H9 (cell line): ENCODE measurements around the gene RYR3. TPM values are rescaled to one million over a fixed set of nuclear protein-coding genes. Genes with fewer than 3 reads are reported as not detected.

Experiments
- DNase-seq: peaks from one replicate; pipeline ENCODE4 v3.0.0-alpha.2; 2017
- H2AFZ ChIP-seq: one replicate; pipeline ENCODE4 v1.6.1; 2013; ENCODE audit warnings: mild to moderate bottlenecking, low read length, control low read depth, moderate library complexity
- H2AK5ac ChIP-seq: 2 replicates; pipeline ENCODE4 v1.6.1; 2013; ENCODE audit warnings: low read length, control low read depth, mixed read lengths; ENCODE audit not compliant: insufficient read length
- H2BK120ac ChIP-seq: one replicate; pipeline ENCODE4 v1.6.1; 2013; ENCODE audit warnings: low read depth, mild to moderate bottlenecking, low read length, control low read depth, inconsistent platforms; ENCODE audit not compliant: poor library complexity, severe bottlenecking
- H2BK12ac ChIP-seq: 2 replicates; pipeline ENCODE4 v1.6.1; 2013; ENCODE audit warnings: low read length, control low read depth, mixed read lengths, low read depth; ENCODE audit not compliant: insufficient read length
- H2BK15ac ChIP-seq: 2 replicates; pipeline ENCODE4 v1.6.1; 2013; ENCODE audit warnings: low read depth, low read length, control low read depth
- H2BK20ac ChIP-seq: one replicate; pipeline ENCODE4 v1.6.1; 2013; ENCODE audit warnings: low read depth, mild to moderate bottlenecking, low read length, control low read depth, inconsistent platforms; ENCODE audit not compliant: poor library complexity, severe bottlenecking
- H2BK5ac ChIP-seq: 2 replicates; pipeline ENCODE4 v1.6.1; 2013; ENCODE audit warnings: low read length, control low read depth, mixed read lengths; ENCODE audit not compliant: insufficient read length
- H3K14ac ChIP-seq: 2 replicates; pipeline ENCODE4 v1.6.1; 2013; ENCODE audit warnings: low read length, control low read depth; ENCODE audit not compliant: insufficient read depth
- H3K18ac ChIP-seq: 2 replicates; pipeline ENCODE4 v1.6.1; 2013; ENCODE audit warnings: low read depth, mild to moderate bottlenecking, mixed read lengths, low read length, control low read depth; ENCODE audit not compliant: insufficient read length
- H3K23ac ChIP-seq: 2 replicates; pipeline ENCODE4 v1.6.1; 2013; ENCODE audit warnings: low read length, control low read depth, mixed read lengths, low read depth; ENCODE audit not compliant: insufficient read length
- H3K23me2 ChIP-seq: 2 replicates; pipeline ENCODE4 v1.6.1; 2013; ENCODE audit warnings: low read depth, mild to moderate bottlenecking, mixed read lengths, low read length, control low read depth; ENCODE audit not compliant: insufficient read length, poor library complexity, severe bottlenecking
- H3K27ac ChIP-seq: 2 replicates; pipeline ENCODE4 v1.5.1; 2013; ENCODE audit warnings: low read length, control low read depth, mixed read lengths, low read depth; ENCODE audit not compliant: insufficient read length
- H3K27me3 ChIP-seq: 2 replicates; pipeline ENCODE4 v1.6.1; 2013; ENCODE audit warnings: low read length, control low read depth, inconsistent platforms; ENCODE audit not compliant: insufficient read depth
- H3K4ac ChIP-seq: 2 replicates; pipeline ENCODE4 v1.6.1; 2013; ENCODE audit warnings: low read depth, mild to moderate bottlenecking, control low read depth, inconsistent platforms, low read length, moderate library complexity
- H3K4me1 ChIP-seq: 2 replicates; pipeline ENCODE4 v1.6.1; 2013; ENCODE audit warnings: low read length, control low read depth, inconsistent platforms; ENCODE audit not compliant: insufficient read depth
- H3K4me2 ChIP-seq: 2 replicates; pipeline ENCODE4 v1.6.1; 2013; ENCODE audit warnings: low read length, control low read depth, mixed read lengths; ENCODE audit not compliant: insufficient read length, insufficient read depth
- H3K56ac ChIP-seq: 2 replicates; pipeline ENCODE4 v1.6.1; 2013; ENCODE audit warnings: low read depth, mild to moderate bottlenecking, mixed read lengths, low read length, control low read depth; ENCODE audit not compliant: insufficient read length
- H3K79me1 ChIP-seq: 2 replicates; pipeline ENCODE4 v1.6.1; 2013; ENCODE audit warnings: low read depth, mild to moderate bottlenecking, moderate library complexity, low read length, control low read depth, inconsistent platforms; ENCODE audit not compliant: insufficient read depth, poor library complexity, severe bottlenecking
- H3K79me2 ChIP-seq: 2 replicates; pipeline ENCODE4 v1.6.1; 2013; ENCODE audit warnings: low read length, control low read depth, inconsistent platforms; ENCODE audit not compliant: insufficient read depth
- H3K9ac ChIP-seq: 2 replicates; pipeline ENCODE4 v1.6.1; 2013; ENCODE audit warnings: low read length, control low read depth, mixed read lengths; ENCODE audit not compliant: insufficient read length; ENCODE audit errors: extremely low read depth
- H3K9me3 ChIP-seq: one replicate; pipeline ENCODE4 v1.6.1; 2013; ENCODE audit warnings: low read depth, low read length, inconsistent platforms; ENCODE audit not compliant: control insufficient read depth
- H3T11ph ChIP-seq: one replicate; pipeline ENCODE4 v1.6.1; 2013; ENCODE audit warnings: mild to moderate bottlenecking, low read length, control low read depth, inconsistent platforms
- H4K20me1 ChIP-seq: one replicate; pipeline ENCODE4 v1.6.1; 2013; ENCODE audit not compliant: control insufficient read depth, insufficient read length, insufficient read depth
- H4K5ac ChIP-seq: 2 replicates; pipeline ENCODE4 v1.6.1; 2013; ENCODE audit warnings: low read depth, mild to moderate bottlenecking, mixed read lengths, low read length, control low read depth; ENCODE audit not compliant: insufficient read length
- H4K8ac ChIP-seq: replicated peaks from 2 replicates; pipeline ENCODE4 v1.6.1; 2013; ENCODE audit warnings: low read length, control low read depth, mixed read lengths, low read depth; ENCODE audit not compliant: insufficient read length
- H4K91ac ChIP-seq: 2 replicates; pipeline ENCODE4 v1.6.1; 2013; ENCODE audit warnings: low read depth, mild to moderate bottlenecking, moderate library complexity, mixed read lengths, low read length, control low read depth; ENCODE audit not compliant: insufficient read length
- H3K27ac Mint-ChIP-seq, 3 experiments: 2 replicates in 2 of 3; 3 replicates in 1 of 3; pipeline ENCODE4 v1.8.0; 2020 to 2021; ENCODE audit warnings: mixed read lengths in 3 of 3, mild to moderate bottlenecking in 1 of 3, moderate library complexity in 1 of 3
- H3K27me3 Mint-ChIP-seq: 2 replicates; pipeline ENCODE4 v1.8.0; 2021; ENCODE audit warnings: low read depth, mild to moderate bottlenecking, moderate library complexity, mixed read lengths
- H3K36me3 Mint-ChIP-seq, 3 experiments: 2 replicates in 2 of 3; 3 replicates in 1 of 3; pipeline ENCODE4 v1.8.0; 2020 to 2021; ENCODE audit warnings: low read depth in 3 of 3, mixed read lengths in 3 of 3; ENCODE audit not compliant: insufficient read depth in 1 of 3
- H3K4me1 Mint-ChIP-seq, 2 experiments: 2 replicates each; pipeline ENCODE4 v1.8.0; 2020; ENCODE audit warnings: mixed read lengths in 2 of 2
- H3K4me3 Mint-ChIP-seq, 2 experiments: 2 replicates in 1 of 2; 3 replicates in 1 of 2; pipeline ENCODE4 v1.8.0; 2020 to 2021; ENCODE audit warnings: mild to moderate bottlenecking in 2 of 2, mixed read lengths in 2 of 2, moderate library complexity in 1 of 2
- H3K9me3 Mint-ChIP-seq, 2 experiments: 2 replicates in 1 of 2; 3 replicates in 1 of 2; pipeline ENCODE4 v1.8.0; 2020; ENCODE audit warnings: mild to moderate bottlenecking in 2 of 2, mixed read lengths in 2 of 2, moderate library complexity in 1 of 2
- CTCF ChIP-seq: fragments of 200-600 bp; sonication (generic); conservative IDR thresholded peaks from 3 replicates; pipeline ENCODE4 v1.8.0; 2021; ENCODE audit warnings: antibody characterized with exemption, mild to moderate bottlenecking
- total RNA-seq: library from RNA; stranded (reverse); gene quantifications from 2 replicates; pipeline ENCODE4 v1.2.1, GENCODE V29; 2021

The RYR3 gene
- total RNA-seq, 1 experiment from 2014 or later: 0.85 TPM

GRCh38 chr15:33621141-33621540 is 310.4 kb downstream of the RYR3 start:
- H3K14ac ChIP-seq: no peak overlapping the region
- H2BK120ac ChIP-seq: no peak overlapping the region
- no peak overlapping the region for H3K23ac ChIP-seq
- no peak overlapping the region for H3K4ac ChIP-seq
- no peak overlapping the region for H3K27ac ChIP-seq
- H2AFZ ChIP-seq: no peak overlapping the region
- peaks cover 9 to 15% of the 10 kb centered on the region in 2 experiments for H3K4me1 Mint-ChIP-seq
- H4K20me1 ChIP-seq: no peaks in the 10 kb centered on the region
- H4K5ac ChIP-seq: no peak overlapping the region
- no peaks in the 10 kb centered on the region for H3K27me3 Mint-ChIP-seq
- no peak overlapping the region for H2BK20ac ChIP-seq
- no peaks in the 10 kb centered on the region for H3K9me3 ChIP-seq
- H2BK15ac ChIP-seq: no peak overlapping the region
- H2AK5ac ChIP-seq: no peak overlapping the region
- no peaks in the 10 kb centered on the region for H3K23me2 ChIP-seq
- H3K56ac ChIP-seq: no peak overlapping the region
- no peak overlapping the region for H3K27ac Mint-ChIP-seq
- no peak overlapping the region for H2BK5ac ChIP-seq
- H3K18ac ChIP-seq: no peak overlapping the region
- no peak overlapping the region for H4K8ac ChIP-seq
- H3K79me2 ChIP-seq: no peaks in the 10 kb centered on the region
- H3K4me3 Mint-ChIP-seq: no peak overlapping the region
- no peak overlapping the region for H3K9ac ChIP-seq
- H3K4me2 ChIP-seq: no peak overlapping the region
- H4K91ac ChIP-seq: no peak overlapping the region
- TF ChIP-seq CTCF: no peak
- no peak overlapping the region for H2BK12ac ChIP-seq
- H3K9me3 Mint-ChIP-seq: peaks cover 5 to 6% of the 10 kb centered on the region in 2 experiments
- no peaks in the 10 kb centered on the region for H3K79me1 ChIP-seq
- no peak for DNase-seq
- no peaks in the 10 kb centered on the region for H3K27me3 ChIP-seq
- H3K36me3 Mint-ChIP-seq: peaks cover 2 to 9% (median 2%) of the 10 kb centered on the region in 3 experiments; a peak in 6 of 7 replicates
- H3K4me1 ChIP-seq: no peaks in the 10 kb centered on the region
- H3T11ph ChIP-seq: no peak overlapping the region
